HL-60 (cell line): ENCODE measurements around the gene HIVEP1.

Experiments
- CTCF ChIP-seq: IDR thresholded peaks from one replicate; pipeline ENCODE4 v1.5.1; 2011; ENCODE audit warnings: low read length, control low read depth, inconsistent platforms; ENCODE audit not compliant: insufficient read depth
- GABPA ChIP-seq: IDR thresholded peaks from 2 replicates; pipeline ENCODE4 v1.6.1; 2012; ENCODE audit warnings: low read depth
- POLR2AphosphoS5 ChIP-seq: IDR thresholded peaks from 2 replicates; pipeline ENCODE4 v1.6.1; 2012; ENCODE audit warnings: low read depth
- REST ChIP-seq: IDR thresholded peaks from 2 replicates; pipeline ENCODE4 v1.6.1; 2012; ENCODE audit warnings: low read depth; ENCODE audit not compliant: insufficient replicate concordance
- SPI1 ChIP-seq: IDR thresholded peaks from 2 replicates; pipeline ENCODE4 v1.6.1; 2012; ENCODE audit warnings: low read depth, mild to moderate bottlenecking, borderline replicate concordance

GRCh38 chr6:11977738-11978137 is 34.4 kb upstream of the HIVEP1 start:
- TF ChIP-seq CTCF (no peak), POLR2AphosphoS5 (no peak), GABPA (no peak), REST (no peak), SPI1 (no peak)
